Upper lobe of left lung (tissue), 4 donors: Measurements from ENCODE around the gene PTGDR.

Source experiments
- CTCF ChIP-seq, 6 experiments: fragments of 450-650 bp in 4 of 6; fragments of 200-600 bp in 2 of 6; sonication (generic) in 2 of 6; IDR thresholded peaks; one replicate each; pipeline ENCODE4 v1.5.1; 2016 to 2019; ENCODE audit warnings: antibody characterized with exemption in 6 of 6
- POLR2A ChIP-seq, 4 donors: fragments of 450-650 bp; IDR thresholded peaks; one replicate each; pipeline ENCODE4 v1.5.1; 2016 to 2017; ENCODE audit warnings: antibody characterized with exemption in 4 of 4, mild to moderate bottlenecking in 2 of 4
- POLR2AphosphoS5 ChIP-seq, 2 donors: sonication (generic); formaldehyde crosslinking; IDR thresholded peaks; one replicate each; pipeline ENCODE4 v1.5.1; 2017; ENCODE audit warnings: antibody characterized with exemption in 2 of 2

- TF ChIP-seq POLR2A (IDR thresholded peaks at IDR 0.05) (no peak), CTCF (IDR thresholded peaks at IDR 0.05) (no peak), POLR2AphosphoS5 (IDR thresholded peaks at IDR 0.05) (no peak)
Measured at GRCh38 chr14:52313462-52313861, 46.0 kb downstream of the PTGDR start.
